ENCODE results near the gene LUZP4.

LUZP4 gene

DNA sequence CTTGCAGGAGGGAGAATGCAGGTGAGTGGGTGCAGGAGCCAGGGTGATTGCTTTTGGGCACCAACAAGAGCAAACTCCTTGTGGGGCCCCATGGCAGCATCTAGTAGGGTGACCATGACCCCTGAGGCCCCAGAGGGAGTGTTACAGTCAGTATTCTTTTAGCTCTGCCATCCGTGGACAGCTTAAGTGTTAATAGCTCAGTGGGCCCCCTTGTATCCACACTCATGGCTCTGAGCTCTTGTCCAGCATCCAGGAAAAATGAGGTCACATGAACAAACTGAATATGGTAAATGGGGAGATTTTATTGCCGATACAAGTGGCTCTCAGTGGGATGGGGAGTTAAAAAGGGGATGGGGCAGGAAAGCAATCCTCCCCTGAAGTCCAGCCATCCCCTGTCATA, 28.4 kb upstream of the LUZP4 start:
- TF ChIP-seq, protein P1, sequence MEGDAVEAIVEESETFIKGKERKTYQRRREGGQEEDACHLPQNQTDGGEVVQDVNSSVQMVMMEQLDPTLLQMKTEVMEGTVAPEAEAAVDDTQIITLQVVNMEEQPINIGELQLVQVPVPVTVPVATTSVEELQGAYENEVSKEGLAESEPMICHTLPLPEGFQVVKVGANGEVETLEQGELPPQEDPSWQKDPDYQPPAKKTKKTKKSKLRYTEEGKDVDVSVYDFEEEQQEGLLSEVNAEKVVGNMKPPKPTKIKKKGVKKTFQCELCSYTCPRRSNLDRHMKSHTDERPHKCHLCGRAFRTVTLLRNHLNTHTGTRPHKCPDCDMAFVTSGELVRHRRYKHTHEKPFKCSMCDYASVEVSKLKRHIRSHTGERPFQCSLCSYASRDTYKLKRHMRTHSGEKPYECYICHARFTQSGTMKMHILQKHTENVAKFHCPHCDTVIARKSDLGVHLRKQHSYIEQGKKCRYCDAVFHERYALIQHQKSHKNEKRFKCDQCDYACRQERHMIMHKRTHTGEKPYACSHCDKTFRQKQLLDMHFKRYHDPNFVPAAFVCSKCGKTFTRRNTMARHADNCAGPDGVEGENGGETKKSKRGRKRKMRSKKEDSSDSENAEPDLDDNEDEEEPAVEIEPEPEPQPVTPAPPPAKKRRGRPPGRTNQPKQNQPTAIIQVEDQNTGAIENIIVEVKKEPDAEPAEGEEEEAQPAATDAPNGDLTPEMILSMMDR (conservative IDR thresholded peaks at IDR 0.05; ENCODE audit: low read depth, low read length), result no peak
- DNase-seq (ENCODE audit: low read depth), result no peak

DNA sequence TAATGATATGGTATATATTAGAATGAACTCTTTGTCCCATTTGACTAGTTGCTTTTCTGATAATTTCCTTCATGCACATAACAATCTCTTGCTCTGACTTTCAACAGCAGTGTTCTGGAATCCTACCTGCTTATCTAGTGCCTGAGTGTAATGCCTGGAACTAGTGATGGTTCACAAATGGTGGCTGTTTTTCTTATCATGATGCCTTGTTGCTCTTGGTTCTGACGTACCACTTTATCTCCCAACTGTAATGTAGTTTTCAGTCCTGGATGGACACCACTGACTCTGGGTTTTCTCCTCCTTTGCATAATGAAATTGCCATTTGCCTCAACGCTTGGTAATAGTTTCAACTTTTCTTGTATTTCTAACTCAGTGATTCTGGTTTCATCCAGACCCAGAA, 25.5 kb upstream of the LUZP4 start:
- no peak overlapping the region for H3K4me3 ChIP-seq (ENCODE audit: low read depth, low read length)
- TF ChIP-seq, protein P1 (conservative IDR thresholded peaks at IDR 0.05; ENCODE audit: low read depth, low read length), result no peak
- DNase-seq (ENCODE audit: low read depth), result no peak

More for the DNA sequence above, 28.4 kb upstream of the LUZP4 start:
- H3K4me3 ChIP-seq (ENCODE audit: low read depth, low read length), result no peak overlapping the region

DNA sequence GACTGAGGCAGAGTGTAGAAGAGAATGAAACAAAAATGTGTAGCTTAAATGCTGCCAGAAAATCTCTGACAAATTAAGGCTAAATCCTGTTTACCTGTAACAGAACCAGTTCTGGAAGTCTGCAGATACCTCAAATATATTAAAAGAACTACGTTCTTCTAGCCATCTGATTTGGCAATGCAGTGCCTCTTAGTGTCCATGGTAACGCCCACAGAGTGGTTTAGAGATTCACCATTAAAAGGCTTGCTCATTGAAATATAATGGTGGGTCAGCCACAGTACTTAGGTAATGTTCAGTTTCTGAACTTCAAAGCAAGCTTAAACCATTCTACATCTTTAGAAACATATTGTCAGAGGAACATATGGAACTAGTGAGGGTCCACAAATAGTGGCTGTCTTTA, 23.2 kb upstream of the LUZP4 start:
- TF ChIP-seq, protein P1 (conservative IDR thresholded peaks at IDR 0.05; ENCODE audit: low read depth, low read length), result no peak
- H3K4me3 ChIP-seq (ENCODE audit: low read depth, low read length), result no peak overlapping the region
- DNase-seq (ENCODE audit: low read depth), result no peak

DNA sequence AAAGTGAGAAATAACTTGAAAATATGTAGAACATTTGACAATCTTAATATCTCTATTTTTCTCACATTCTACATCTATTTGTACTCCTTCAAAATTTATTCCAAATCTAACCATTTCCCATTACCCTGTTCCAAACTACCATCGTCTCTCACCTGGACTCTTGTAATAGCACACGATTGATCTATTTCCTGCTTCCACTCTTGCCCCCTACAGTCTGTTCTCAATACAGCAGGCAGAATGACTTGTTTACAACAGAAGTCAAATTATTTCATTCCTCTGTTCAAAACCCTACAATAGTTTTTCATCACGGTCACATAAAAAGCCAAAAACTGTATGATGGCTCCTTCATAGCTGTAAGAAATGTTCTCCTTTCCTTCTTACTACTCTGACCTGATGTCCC, 21.1 kb upstream of the LUZP4 start:
- H3K4me3 ChIP-seq (ENCODE audit: low read depth, low read length), result no peak overlapping the region
- TF ChIP-seq, protein P1 (conservative IDR thresholded peaks at IDR 0.05; ENCODE audit: low read depth, low read length), result peak; percentile 51
- peak; percentile 24 for DNase-seq (ENCODE audit: low read depth)

DNA sequence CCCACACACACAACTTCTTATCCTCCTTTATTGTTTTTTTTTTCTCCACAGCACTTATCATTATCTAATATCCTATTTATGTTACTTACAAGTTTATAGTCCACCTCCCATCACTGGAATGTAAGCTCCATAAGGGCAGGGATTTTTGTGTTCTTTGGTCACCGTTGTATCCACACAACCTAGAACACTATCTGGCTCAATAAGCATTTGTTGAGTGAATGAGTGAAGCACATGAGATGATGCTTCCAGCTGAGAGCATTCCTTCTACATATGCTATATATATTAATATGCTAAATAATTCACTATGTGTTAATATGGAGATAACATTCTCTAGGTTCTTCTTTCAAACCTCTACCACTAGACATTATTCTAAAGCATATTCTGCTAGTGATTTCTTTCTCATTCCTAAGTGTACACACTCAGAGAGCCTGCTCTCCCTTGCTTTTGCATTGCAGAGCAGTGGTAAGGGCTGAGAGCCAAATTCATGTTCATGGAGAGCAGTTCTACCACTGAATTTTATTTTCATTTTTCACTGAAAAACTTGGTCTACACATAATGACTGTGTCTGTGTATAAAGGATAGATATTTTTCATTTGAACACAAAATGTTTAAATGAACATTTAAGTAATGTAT, 20.3 kb upstream of the LUZP4 start:
- DNase-seq (ENCODE audit: low read depth), result peak; percentile 1
- TF ChIP-seq, protein P1 (conservative IDR thresholded peaks at IDR 0.05; ENCODE audit: low read depth, low read length), result no peak
- no peak overlapping the region for H3K4me3 ChIP-seq (ENCODE audit: low read depth, low read length)

DNA sequence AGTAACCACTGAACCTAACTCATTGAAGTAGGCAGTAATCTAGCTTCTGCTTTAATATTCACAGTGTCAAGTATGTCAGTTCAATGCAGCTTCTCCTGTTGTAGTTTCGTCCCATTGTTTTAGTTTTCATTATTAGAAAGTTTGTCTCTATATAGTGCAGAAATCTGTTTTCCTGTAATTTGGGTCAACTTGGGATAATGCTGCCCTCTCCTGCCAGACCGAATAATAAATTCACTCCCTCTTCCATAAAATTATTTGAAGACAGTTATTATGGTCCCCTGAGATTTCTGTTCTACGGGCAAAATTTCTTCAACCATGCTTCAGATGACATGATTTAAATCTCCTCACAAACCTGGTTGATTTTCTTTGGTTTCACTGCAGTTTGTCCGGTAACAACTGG, 4.6 kb upstream of the LUZP4 start:
- DNase-seq (ENCODE audit: low read depth), result peak; percentile 15
- TF ChIP-seq, protein P1 (conservative IDR thresholded peaks at IDR 0.05; ENCODE audit: low read depth, low read length), result peak; percentile 18
- H3K4me3 ChIP-seq (ENCODE audit: low read depth, low read length), result no peak overlapping the region

DNA sequence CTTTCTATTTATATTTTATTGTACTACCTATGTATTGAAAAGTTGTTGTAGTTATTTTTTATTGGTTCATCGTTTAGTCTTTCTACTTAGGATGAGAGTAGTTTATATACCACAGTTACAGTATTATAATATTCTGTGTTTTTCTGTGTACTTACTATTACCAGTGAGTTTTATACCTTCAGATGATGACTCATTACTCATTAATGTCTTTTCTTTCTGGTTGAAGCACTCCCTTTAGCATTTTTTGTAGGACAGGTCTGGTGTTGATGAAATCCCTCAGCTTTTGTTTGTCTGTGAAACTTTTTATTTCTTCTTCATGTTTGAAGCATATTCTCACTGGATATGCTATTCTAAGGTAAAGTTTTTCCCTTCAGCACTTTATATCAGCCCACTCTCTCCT, 7.7 kb downstream of the LUZP4 start:
- DNase-seq (ENCODE audit: low read depth), result peak; percentile 1

More for the DNA sequence above, 7.7 kb downstream of the LUZP4 start:
- TF ChIP-seq, protein P1 (conservative IDR thresholded peaks at IDR 0.05; ENCODE audit: low read depth, low read length), result no peak
- no peak overlapping the region for H3K4me3 ChIP-seq (ENCODE audit: low read depth, low read length)

Data from choroid plexus epithelial cell (primary cell).